IgD-negative memory B cell (primary cell): Measurements from ENCODE around the gene ABHD16B. TPM values are rescaled to one million over a fixed set of nuclear protein-coding genes. Genes with fewer than 3 reads are reported as not detected.

ENCODE experiments used
- H3K27ac Mint-ChIP-seq, 3 donors: one replicate each; pipeline ENCODE4 v1.8.0; 2020 to 2022; ENCODE audit warnings: mild to moderate bottlenecking in 3 of 3, mixed read lengths in 3 of 3, moderate library complexity in 1 of 3
- H3K27me3 Mint-ChIP-seq: one replicate; pipeline ENCODE4 v1.8.0; 2021; ENCODE audit warnings: mixed read lengths
- H3K36me3 Mint-ChIP-seq: one replicate; pipeline ENCODE4 v1.8.0; 2020; ENCODE audit warnings: mild to moderate bottlenecking, mixed read lengths
- H3K4me1 Mint-ChIP-seq, 3 donors: one replicate each; pipeline ENCODE4 v1.8.0; 2020 to 2022; ENCODE audit warnings: mixed read lengths in 3 of 3, mild to moderate bottlenecking in 1 of 3
- H3K4me3 Mint-ChIP-seq, 4 donors: one replicate each; pipeline ENCODE4 v1.8.0; 2020 to 2022; ENCODE audit warnings: mild to moderate bottlenecking in 4 of 4, mixed read lengths in 4 of 4, moderate library complexity in 3 of 4
- H3K9me3 Mint-ChIP-seq, 3 donors: one replicate each; pipeline ENCODE4 v1.8.0; 2020 to 2021; ENCODE audit warnings: mixed read lengths in 3 of 3, mild to moderate bottlenecking in 1 of 3
- polyA plus RNA-seq: library from polyadenylated mRNA; unstranded; fragments of 300-500 nt; fragmentation: Illumina TruSeq; gene quantifications from one replicate; pipeline ENCODE4 v1.2.3, GENCODE V29; 2021

ABHD16B gene
- polyA plus RNA-seq, 1 donor from 2014 or later, result 0.19 TPM

DNA sequence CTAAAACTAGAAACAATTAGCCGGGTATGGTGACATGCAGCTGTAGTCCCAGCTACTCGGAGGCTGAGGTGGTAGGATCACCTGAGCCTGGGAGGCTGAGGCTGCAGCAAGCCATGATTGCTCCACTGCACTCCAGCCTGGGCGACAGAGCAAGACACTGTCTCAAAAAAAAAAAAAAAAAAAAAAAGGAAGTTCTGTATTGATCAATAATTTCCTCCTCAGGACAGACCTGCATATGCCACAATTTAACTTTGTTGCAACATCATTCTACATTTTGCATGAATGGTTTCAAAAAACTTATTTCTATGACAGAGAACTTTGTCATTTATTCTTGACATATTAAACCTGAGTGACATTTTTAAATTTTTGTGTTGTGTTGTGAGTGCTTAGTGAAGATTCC, 39.1 kb downstream of the ABHD16B start:
- Mint-ChIP-seq H3K9me3 (no peaks in the 10 kb centered on the region), H3K36me3 (no peaks in the 10 kb centered on the region), H3K4me3 (peak overlapping the region in 1 of 4 donors; percentile 63), H3K27ac (peak overlapping the region in 2 of 3 donors; percentile 28 to 29), H3K4me1 (peaks cover 39 to 58% (median 43%) of the 10 kb centered on the region in 3 donors), H3K27me3 (no peaks in the 10 kb centered on the region)

DNA sequence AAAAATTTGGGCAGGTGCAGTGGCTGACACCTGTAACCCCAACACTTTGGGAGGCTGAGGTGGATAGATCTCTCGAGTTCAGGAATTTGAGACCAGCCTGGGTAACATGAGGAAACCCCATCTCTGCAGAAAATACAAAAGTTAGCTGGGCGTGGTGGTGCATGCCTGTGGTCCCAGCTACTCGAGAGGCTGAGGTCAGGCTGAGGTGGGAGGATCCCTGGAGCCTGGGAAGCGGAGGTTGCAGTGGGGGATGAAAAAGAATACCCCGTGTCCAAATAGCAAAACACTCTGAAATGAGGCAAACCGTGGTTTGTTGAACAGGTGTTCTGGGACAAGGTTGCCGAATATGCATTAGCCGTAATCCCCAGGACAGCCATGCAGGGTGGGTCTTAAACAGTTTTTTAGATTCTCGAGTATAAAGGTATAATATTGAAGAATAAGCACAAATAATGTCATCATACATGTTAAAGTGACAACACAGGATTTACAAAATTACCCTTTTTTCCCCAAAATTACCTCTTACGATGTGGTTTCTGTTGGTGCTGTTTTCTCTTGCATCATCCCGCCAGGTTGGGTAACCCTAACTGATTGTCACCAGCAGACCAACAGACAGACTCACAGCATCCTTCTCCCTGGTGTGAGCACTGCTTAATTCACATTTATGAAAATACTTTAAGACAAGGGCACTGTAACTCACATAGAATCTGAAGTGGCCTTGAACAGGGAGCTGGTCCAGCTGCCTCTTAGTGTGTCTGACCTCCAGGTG, 42.7 kb downstream of the ABHD16B start:
- Mint-ChIP-seq H3K36me3 (no peaks in the 10 kb centered on the region), H3K9me3 (no peaks in the 10 kb centered on the region), H3K27ac (peak overlapping the region in 1 of 3 donors; percentile 76), H3K4me1 (peaks cover 22 to 32% (median 29%) of the 10 kb centered on the region in 3 donors), H3K4me3 (no peak overlapping the region), H3K27me3 (no peaks in the 10 kb centered on the region)

DNA sequence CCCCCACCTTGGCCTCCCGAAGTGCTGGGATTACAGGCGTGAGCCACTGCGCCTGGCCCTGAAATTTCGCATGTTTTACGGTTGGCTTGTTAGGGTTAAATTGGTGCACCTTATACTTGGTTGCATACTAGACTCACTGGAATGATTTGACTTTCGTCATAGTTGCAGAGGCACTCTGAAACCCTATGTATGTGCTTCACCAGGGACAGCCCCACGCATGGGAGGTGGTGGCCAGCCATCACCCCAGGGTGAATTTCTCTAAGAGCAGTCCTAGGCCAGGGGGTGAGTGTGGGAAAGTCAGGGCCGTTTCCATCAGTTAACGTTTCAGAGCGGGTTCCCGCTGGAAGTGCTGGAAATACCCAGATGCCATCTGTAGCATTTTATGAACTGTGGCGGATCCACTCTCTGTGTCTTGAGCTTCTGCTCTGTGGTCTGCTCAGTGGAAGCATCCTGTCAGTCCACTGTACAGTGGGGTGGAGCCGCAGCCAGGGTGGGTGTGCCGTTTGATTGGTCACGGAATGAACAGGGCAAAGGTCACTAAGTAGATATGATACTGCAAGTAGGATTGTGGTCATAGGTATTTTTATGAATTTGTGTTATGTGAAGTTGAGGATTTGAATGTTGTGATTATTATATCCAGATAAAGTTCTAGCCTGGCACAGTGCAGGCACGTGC, 46.8 kb downstream of the ABHD16B start:
- Mint-ChIP-seq H3K4me3 (peak overlapping the region in 1 of 4 donors; percentile 48), H3K9me3 (no peaks in the 10 kb centered on the region), H3K36me3 (peaks cover 3% of the 10 kb centered on the region), H3K4me1 (peaks cover 17 to 28% (median 28%) of the 10 kb centered on the region in 3 donors), H3K27me3 (no peaks in the 10 kb centered on the region), H3K27ac (peak overlapping the region in 2 of 3 donors; percentile 67 to 76)

DNA sequence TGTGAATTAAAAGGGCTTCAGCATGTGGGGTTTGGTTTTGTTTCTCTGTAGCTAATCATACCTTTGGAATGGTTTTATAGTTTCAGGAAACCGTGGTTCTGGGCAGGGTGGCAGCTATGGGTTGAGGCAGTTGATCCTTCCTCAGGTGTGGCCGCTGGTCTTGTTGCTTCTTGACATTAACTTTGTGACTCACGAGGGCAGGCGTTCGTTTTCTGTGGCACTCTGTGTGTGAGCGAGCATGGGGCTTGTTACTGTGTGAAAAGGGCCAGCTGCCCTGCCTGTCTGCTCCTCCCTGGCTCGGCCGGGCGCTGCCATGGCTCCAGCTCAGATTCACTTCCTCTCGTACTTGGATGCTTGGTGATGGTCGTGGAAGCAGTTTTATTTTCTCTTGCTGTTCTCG, 49.9 kb downstream of the ABHD16B start:
- no peak overlapping the region for H3K27ac Mint-ChIP-seq
- H3K4me3 Mint-ChIP-seq, result peak overlapping the region in 1 of 4 donors; percentile 37
- no peaks in the 10 kb centered on the region for H3K27me3 Mint-ChIP-seq
- peaks cover 3% of the 10 kb centered on the region for H3K36me3 Mint-ChIP-seq
- peaks cover 16 to 26% (median 26%) of the 10 kb centered on the region in 3 donors for H3K4me1 Mint-ChIP-seq
- H3K9me3 Mint-ChIP-seq, result peaks cover 0 to under 1% (median 0%) of the 10 kb centered on the region in 3 donors

Other genes starting within 250 kb of the ABHD16B start
- gene GMEB2, start 234.4 kb upstream of the ABHD16B start, polyA plus RNA-seq, result 10.6 TPM
- gene STMN3, start 208.1 kb upstream of the ABHD16B start, polyA plus RNA-seq, result 2.7 TPM
- 2.6 TPM for gene RTEL1, start 203.2 kb upstream of the ABHD16B start, polyA plus RNA-seq
- not detected for gene TNFRSF6B, start 164.8 kb upstream of the ABHD16B start, polyA plus RNA-seq
- 64.3 TPM for gene ARFRP1, start 153.5 kb upstream of the ABHD16B start, polyA plus RNA-seq
- gene ZGPAT, start 153.5 kb upstream of the ABHD16B start, polyA plus RNA-seq, result 59.4 TPM
- 81.2 TPM for gene LIME1, start 124.8 kb upstream of the ABHD16B start, polyA plus RNA-seq
- 2.0 TPM for gene SLC2A4RG, start 121.7 kb upstream of the ABHD16B start, polyA plus RNA-seq
- 0.04 TPM for gene ZBTB46, start 30.2 kb upstream of the ABHD16B start, polyA plus RNA-seq
- gene TPD52L2, start 3.8 kb downstream of the ABHD16B start, polyA plus RNA-seq, result 80.4 TPM
- 5.2 TPM for gene DNAJC5, start 33.6 kb downstream of the ABHD16B start, polyA plus RNA-seq
- 67.9 TPM for gene UCKL1, start 94.9 kb downstream of the ABHD16B start, polyA plus RNA-seq
- gene ZNF512B, start 108.4 kb downstream of the ABHD16B start, polyA plus RNA-seq, result 0.30 TPM
- gene SAMD10, start 118.1 kb downstream of the ABHD16B start, polyA plus RNA-seq, result 9.5 TPM
- 106 TPM for gene PRPF6, start 119.6 kb downstream of the ABHD16B start, polyA plus RNA-seq
- gene C20orf204, start 174.7 kb downstream of the ABHD16B start, polyA plus RNA-seq, result not detected
- not detected for gene SOX18, start 188.1 kb downstream of the ABHD16B start, polyA plus RNA-seq
- gene TCEA2, start 201.7 kb downstream of the ABHD16B start, polyA plus RNA-seq, result 41.3 TPM
- gene RGS19, start 218.0 kb downstream of the ABHD16B start, polyA plus RNA-seq, result 202 TPM
- 3.7 TPM for gene OPRL1, start 218.6 kb downstream of the ABHD16B start, polyA plus RNA-seq
- 0.83 TPM for gene LKAAEAR1, start 222.9 kb downstream of the ABHD16B start, polyA plus RNA-seq
- not detected for gene NPBWR2, start 246.1 kb downstream of the ABHD16B start, polyA plus RNA-seq